Mononuclear cell (primary cell): ENCODE measurements around the gene HEATR9. TPM values are rescaled to one million over a fixed set of nuclear protein-coding genes. Genes with fewer than 3 reads are reported as not detected.

Experiments used
- H3K27me3 ChIP-seq: 2 replicates; pipeline ENCODE4 v1.6.0; 2011; ENCODE audit warnings: low read length, control low read depth; ENCODE audit not compliant: insufficient read depth
- H3K4me1 ChIP-seq: 2 replicates; pipeline ENCODE4 v1.5.1; 2011; ENCODE audit warnings: mild to moderate bottlenecking, low read length, control low read depth; ENCODE audit not compliant: insufficient read depth
- H3K4me3 ChIP-seq: 2 replicates; pipeline ENCODE4 v1.5.1; 2011; ENCODE audit warnings: mild to moderate bottlenecking, low read length, moderate library complexity
- H3K9me3 ChIP-seq: 2 replicates; pipeline ENCODE4 v1.5.1; 2011; ENCODE audit warnings: low read depth, mild to moderate bottlenecking, control low read depth, low read length
- total RNA-seq: library from RNA; depleted of rRNA; stranded (reverse); fragments of >200 nt; gene quantifications from one replicate; pipeline ENCODE4 v1.2.3, GENCODE V29; 2012

HEATR9 gene
- total RNA-seq, 1 donor = 0.63 TPM

GRCh38 chr17:35847633-35848373 is 20.9 kb downstream of the HEATR9 start:
- Histone ChIP-seq H3K27me3 (no peaks in the 10 kb centered on the region), H3K4me3 (no peak overlapping the region), H3K9me3 (no peaks in the 10 kb centered on the region), H3K4me1 (peaks cover 7% of the 10 kb centered on the region)

GRCh38 chr17:35847006-35847405 is 21.7 kb downstream of the HEATR9 start:
- Histone ChIP-seq H3K9me3 (no peaks in the 10 kb centered on the region), H3K4me3 (no peak overlapping the region), H3K4me1 (peaks cover 7% of the 10 kb centered on the region), H3K27me3 (no peaks in the 10 kb centered on the region)

- peaks cover 7% of the 10 kb centered on the region for H3K4me1 ChIP-seq
- H3K9me3 ChIP-seq = no peaks in the 10 kb centered on the region
- H3K27me3 ChIP-seq = no peaks in the 10 kb centered on the region
- H3K4me3 ChIP-seq = no peak overlapping the region
Measured at GRCh38 chr17:35846055-35846809, 22.5 kb downstream of the HEATR9 start.

- no peaks in the 10 kb centered on the region for H3K4me1 ChIP-seq
- H3K4me3 ChIP-seq = no peak overlapping the region
- no peaks in the 10 kb centered on the region for H3K9me3 ChIP-seq
- no peaks in the 10 kb centered on the region for H3K27me3 ChIP-seq
Measured at GRCh38 chr17:35844547-35844946, 24.1 kb downstream of the HEATR9 start.

GRCh38 chr17:35843698-35844097 is 25.0 kb downstream of the HEATR9 start:
- Histone ChIP-seq H3K9me3 (no peaks in the 10 kb centered on the region), H3K27me3 (no peaks in the 10 kb centered on the region), H3K4me1 (no peaks in the 10 kb centered on the region), H3K4me3 (no peak overlapping the region)

GRCh38 chr17:35842239-35842638 is 26.5 kb downstream of the HEATR9 start:
- H3K9me3 ChIP-seq = no peaks in the 10 kb centered on the region
- no peaks in the 10 kb centered on the region for H3K27me3 ChIP-seq
- no peaks in the 10 kb centered on the region for H3K4me1 ChIP-seq
- H3K4me3 ChIP-seq = no peak overlapping the region

GRCh38 chr17:35841505-35841904 is 27.2 kb downstream of the HEATR9 start:
- Histone ChIP-seq H3K4me3 (no peak overlapping the region), H3K4me1 (no peaks in the 10 kb centered on the region), H3K27me3 (no peaks in the 10 kb centered on the region), H3K9me3 (no peaks in the 10 kb centered on the region)

- H3K4me3 ChIP-seq = no peak overlapping the region
- H3K27me3 ChIP-seq = no peaks in the 10 kb centered on the region
- H3K4me1 ChIP-seq = no peaks in the 10 kb centered on the region
- H3K9me3 ChIP-seq = no peaks in the 10 kb centered on the region
Measured at GRCh38 chr17:35841101-35841500, 27.6 kb downstream of the HEATR9 start.

- no peaks in the 10 kb centered on the region for H3K27me3 ChIP-seq
- H3K9me3 ChIP-seq = no peaks in the 10 kb centered on the region
- no peaks in the 10 kb centered on the region for H3K4me1 ChIP-seq
- H3K4me3 ChIP-seq = no peak overlapping the region
Measured at GRCh38 chr17:35825206-35825605, 43.5 kb downstream of the HEATR9 start.

GRCh38 chr17:35821308-35821707 is 47.4 kb downstream of the HEATR9 start:
- no peaks in the 10 kb centered on the region for H3K27me3 ChIP-seq
- H3K9me3 ChIP-seq = no peaks in the 10 kb centered on the region
- no peak overlapping the region for H3K4me3 ChIP-seq
- H3K4me1 ChIP-seq = peaks cover 11% of the 10 kb centered on the region

- Histone ChIP-seq H3K27me3 (no peaks in the 10 kb centered on the region), H3K4me3 (no peak overlapping the region)
Measured at GRCh38 chr17:35819455-35819854, 49.2 kb downstream of the HEATR9 start.

GRCh38 chr17:35817196-35817595 is 51.5 kb downstream of the HEATR9 start:
- Histone ChIP-seq H3K9me3 (no peaks in the 10 kb centered on the region), H3K4me3 (no peak overlapping the region), H3K4me1 (peaks cover 28% of the 10 kb centered on the region), H3K27me3 (no peaks in the 10 kb centered on the region)

More at GRCh38 chr17:35819455-35819854, 49.2 kb downstream of the HEATR9 start:
- Histone ChIP-seq H3K4me1 (peaks cover 16% of the 10 kb centered on the region), H3K9me3 (no peaks in the 10 kb centered on the region)

GRCh38 chr17:35816723-35817122 is 52.0 kb downstream of the HEATR9 start:
- H3K27me3 ChIP-seq = no peaks in the 10 kb centered on the region
- H3K4me3 ChIP-seq = no peak overlapping the region

GRCh38 chr17:35812456-35812855 is 56.2 kb downstream of the HEATR9 start:
- Histone ChIP-seq H3K4me1 (peaks cover 49% of the 10 kb centered on the region), H3K4me3 (no peak overlapping the region), H3K9me3 (no peaks in the 10 kb centered on the region), H3K27me3 (no peaks in the 10 kb centered on the region)

More at GRCh38 chr17:35816723-35817122, 52.0 kb downstream of the HEATR9 start:
- peaks cover 32% of the 10 kb centered on the region for H3K4me1 ChIP-seq
- no peaks in the 10 kb centered on the region for H3K9me3 ChIP-seq

- Histone ChIP-seq H3K27me3 (no peaks in the 10 kb centered on the region), H3K4me1 (peaks cover 45% of the 10 kb centered on the region), H3K4me3 (no peak overlapping the region), H3K9me3 (no peaks in the 10 kb centered on the region)
Measured at GRCh38 chr17:35811759-35812158, 56.9 kb downstream of the HEATR9 start.
